ENCODE data around the gene EEFSEC. TPM values are rescaled to one million over a fixed set of nuclear protein-coding genes. Genes with fewer than 3 reads are reported as not detected.

The EEFSEC gene
- total and polyA plus RNA-seq, 2 experiments from 2014 or later, result 10.1 to 16.2 TPM

GRCh38 chr3:128324911-128325592 lies 171.8 kb downstream of the EEFSEC start:
- no peak for ATAC-seq

More at GRCh38 chr3:128324911-128325592, 171.8 kb downstream of the EEFSEC start:
- H3K27ac Mint-ChIP-seq, result no peak overlapping the region
- Histone ChIP-seq H3K9me2 (ENCODE audit: insufficient read depth) (no peaks in the 10 kb centered on the region), H3K79me2 (replicated peaks; ENCODE audit: insufficient read depth) (no peaks in the 10 kb centered on the region), H4K20me1 (replicated peaks; ENCODE audit: insufficient read depth) (no peaks in the 10 kb centered on the region), H3K4me1 (ENCODE audit: insufficient read depth) (no peaks in the 10 kb centered on the region), H3K27ac (ENCODE audit: low read depth) (no peak overlapping the region), H3K4me2 (no peak overlapping the region), H3K4me3 (no peak overlapping the region), H3K36me3 (ENCODE audit: insufficient read depth) (no peaks in the 10 kb centered on the region), H2AFZ (no peak overlapping the region), H3K27me3 (ENCODE audit: insufficient read depth) (no peaks in the 10 kb centered on the region), H3F3A (replicated peaks; ENCODE audit: low read depth) (no peaks in the 10 kb centered on the region)
- H3K9me3 Mint-ChIP-seq, result no peaks in the 10 kb centered on the region
- H3K27me3 Mint-ChIP-seq (ENCODE audit: insufficient read depth, low read depth, poor library complexity), result peaks cover 4% of the 10 kb centered on the region
- no peak for TF ChIP-seq CTCF (conservative IDR thresholded peaks at IDR 0.05; ENCODE audit: low read depth in 2 of 2)
- no peak for TF ChIP-seq EZH2phosphoT487 (IDR thresholded peaks at IDR 0.05; ENCODE audit: unreplicated experiment)
- no peak for TF ChIP-seq REST (IDR thresholded peaks at IDR 0.05; ENCODE audit: unreplicated experiment)
- no peak for TF ChIP-seq ZNF462 (CRISPR knock-in tag; IDR thresholded peaks at IDR 0.05)
- TF ChIP-seq JUNB (IDR thresholded peaks at IDR 0.05; ENCODE audit: unreplicated experiment), result no peak
- no peak for TF ChIP-seq ZNF114 (CRISPR knock-in tag; IDR thresholded peaks at IDR 0.05)
- no peak for TF ChIP-seq STAT1 (IDR thresholded peaks at IDR 0.05; ENCODE audit: unreplicated experiment)
- TF ChIP-seq NANOG (IDR thresholded peaks at IDR 0.05; ENCODE audit: borderline replicate concordance), result no peak
- no peak overlapping the region for H3K4me3 Mint-ChIP-seq
- DNase-seq (ENCODE audit: low spot score), result no peak
- no peaks in the 10 kb centered on the region for H3K36me3 Mint-ChIP-seq (ENCODE audit: low read depth)
- H3K4me1 Mint-ChIP-seq, result peaks cover 4% of the 10 kb centered on the region; the same call in 1 of the 3 replicates
